ENCODE data around the gene EIF5A.

EIF5A gene

DNA sequence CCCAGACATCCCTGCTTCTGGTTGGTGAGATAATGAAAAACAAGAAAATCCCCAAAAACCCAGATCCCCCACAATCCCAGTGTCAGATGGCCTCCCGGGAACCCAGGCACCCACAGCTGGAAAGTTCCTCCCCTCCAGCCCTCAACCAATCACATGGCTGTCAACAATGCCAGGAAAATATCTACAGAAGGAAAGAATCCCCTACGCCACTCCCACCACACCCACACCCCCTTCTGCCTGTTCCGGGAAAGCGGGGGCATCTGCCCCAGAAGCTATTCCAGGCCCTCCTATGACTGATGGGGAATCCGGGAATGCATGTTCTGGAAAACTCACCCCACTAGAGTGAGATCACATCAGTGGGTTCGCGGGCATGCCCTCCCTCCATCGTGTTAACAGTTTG lies 49.3 kb downstream of the EIF5A start:
- Mint-ChIP-seq H3K4me3 (no peak overlapping the region), H3K27me3 (peaks cover 1% of the 10 kb centered on the region)
- no peak for DNase-seq (ENCODE audit: low spot score in 2 of 2)

DNA sequence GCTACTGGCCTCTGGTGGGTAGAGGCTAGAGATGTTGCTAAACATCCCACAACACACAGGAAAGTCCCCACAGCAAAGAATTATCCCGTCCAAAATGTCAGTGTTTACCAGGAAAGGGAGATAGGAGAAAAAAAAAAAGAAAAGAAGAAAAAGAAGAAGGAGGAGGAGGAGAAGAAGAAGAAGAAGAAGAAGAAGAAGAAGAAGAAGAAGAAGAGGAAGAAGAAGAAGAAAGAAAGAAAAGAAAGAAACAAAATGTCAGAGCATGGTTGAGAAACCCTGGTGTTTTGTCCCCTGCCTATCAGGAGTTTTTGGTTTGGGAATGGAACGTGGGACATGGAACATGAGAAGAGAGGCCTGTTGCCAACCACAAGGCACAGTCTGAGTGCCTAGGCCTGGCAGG lies 50.0 kb downstream of the EIF5A start:
- Mint-ChIP-seq H3K36me3 (no peaks in the 10 kb centered on the region), H3K9me3 (no peaks in the 10 kb centered on the region), H3K4me1 (peaks cover 16% of the 10 kb centered on the region), H3K27me3 (peaks cover 5% of the 10 kb centered on the region), H3K27ac (no peak overlapping the region), H3K4me3 (no peak overlapping the region)
- DNase-seq (ENCODE audit: low spot score in 2 of 2): no peak
- ATAC-seq (ENCODE audit: low read depth): no peak

More for the DNA sequence above, 49.3 kb downstream of the EIF5A start:
- Mint-ChIP-seq H3K4me1 (peaks cover 17% of the 10 kb centered on the region), H3K9me3 (no peaks in the 10 kb centered on the region), H3K27ac (no peak overlapping the region), H3K36me3 (no peaks in the 10 kb centered on the region)
- no peak for ATAC-seq (ENCODE audit: low read depth)

DNA sequence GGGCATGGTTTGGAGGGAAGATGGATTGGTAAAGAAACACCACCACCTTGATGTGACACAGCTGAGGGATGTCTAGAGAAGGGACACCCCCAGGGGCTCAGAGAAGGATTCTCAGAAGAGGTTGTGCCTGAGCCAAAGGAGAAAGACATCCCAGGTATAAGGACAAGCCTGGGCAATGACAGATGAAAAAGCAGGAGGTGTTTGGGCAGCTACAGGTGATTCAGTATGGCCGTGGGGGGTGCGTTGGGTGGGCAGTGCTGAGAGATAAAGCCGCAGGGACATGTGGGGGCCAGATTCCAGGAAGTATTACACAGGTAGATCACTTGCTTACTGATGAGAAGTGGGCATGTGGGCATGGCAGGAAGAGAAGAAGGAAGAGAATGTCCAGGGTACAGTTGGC lies 54.5 kb downstream of the EIF5A start:
- H3K27me3 Mint-ChIP-seq: peaks cover 6% of the 10 kb centered on the region
- DNase-seq (ENCODE audit: low spot score in 2 of 2) (no peak), ATAC-seq (ENCODE audit: low read depth) (no peak)
- H3K36me3 Mint-ChIP-seq: no peaks in the 10 kb centered on the region
- H3K4me3 Mint-ChIP-seq: no peak overlapping the region
- no peaks in the 10 kb centered on the region for H3K4me1 Mint-ChIP-seq
- no peaks in the 10 kb centered on the region for H3K9me3 Mint-ChIP-seq
- no peak overlapping the region for H3K27ac Mint-ChIP-seq

All from memory B cell (primary cell).